HG03108 (cell line): ENCODE measurements around the gene BDNF.

Experiments used
- ATAC-seq: cut with Tn5 transposase; IDR thresholded peaks from one replicate; pipeline ENCODE4 v1.9.1; 2021; ENCODE audit warnings: moderate library complexity; ENCODE audit not compliant: unreplicated experiment

BDNF gene

GRCh38 chr11:27707676-27708075 is 7.4 kb upstream of the BDNF start:
- no peak for ATAC-seq

- peak; percentile 71 for ATAC-seq
Measured at GRCh38 chr11:27705873-27706820, 5.9 kb upstream of the BDNF start.

GRCh38 chr11:27703481-27703880 is 3.2 kb upstream of the BDNF start:
- no peak for ATAC-seq

GRCh38 chr11:27702811-27703210 is 2.6 kb upstream of the BDNF start:
- ATAC-seq: no peak

- no peak for ATAC-seq
Measured at GRCh38 chr11:27701355-27702105, 1.3 kb upstream of the BDNF start.

- no peak for ATAC-seq
Measured at GRCh38 chr11:27699926-27700350, 317 bp downstream of the BDNF start.

GRCh38 chr11:27699242-27699925 is 871 bp downstream of the BDNF start:
- ATAC-seq: no peak

GRCh38 chr11:27698872-27699241 is 1.4 kb downstream of the BDNF start:
- peak; percentile 63 for ATAC-seq

- no peak for ATAC-seq
Measured at GRCh38 chr11:27697679-27698275, 2.5 kb downstream of the BDNF start.

- no peak for ATAC-seq
Measured at GRCh38 chr11:27696961-27697360, 3.3 kb downstream of the BDNF start.

- no peak for ATAC-seq
Measured at GRCh38 chr11:27696115-27696514, 4.1 kb downstream of the BDNF start.

GRCh38 chr11:27694992-27695391 is 5.3 kb downstream of the BDNF start:
- no peak for ATAC-seq

GRCh38 chr11:27693398-27693797 is 6.9 kb downstream of the BDNF start:
- no peak for ATAC-seq

GRCh38 chr11:27692781-27693180 is 7.5 kb downstream of the BDNF start:
- ATAC-seq: no peak

GRCh38 chr11:27688076-27688475 is 12.2 kb downstream of the BDNF start:
- no peak for ATAC-seq

- no peak for ATAC-seq
Measured at GRCh38 chr11:27681664-27682063, 18.6 kb downstream of the BDNF start.

GRCh38 chr11:27679136-27680015 is 20.9 kb downstream of the BDNF start:
- no peak for ATAC-seq

GRCh38 chr11:27678242-27678641 is 22.0 kb downstream of the BDNF start:
- ATAC-seq: no peak

GRCh38 chr11:27677108-27677507 is 23.1 kb downstream of the BDNF start:
- no peak for ATAC-seq
